DND-41 (cell line): ENCODE results near the gene MAPK7.

Source experiments
- CTCF ChIP-seq: IDR thresholded peaks from 2 replicates; pipeline ENCODE4 v1.5.1; 2012; ENCODE audit warnings: borderline replicate concordance, low read length, moderate library complexity, mild to moderate bottlenecking; ENCODE audit not compliant: poor library complexity, severe bottlenecking; ENCODE audit errors: extremely low read depth
- EZH2 ChIP-seq: IDR thresholded peaks from 3 replicates; pipeline ENCODE4 v1.6.1; 2012; ENCODE audit warnings: borderline replicate concordance, low read depth, mild to moderate bottlenecking, moderate library complexity, low read length, inconsistent platforms; ENCODE audit not compliant: severe bottlenecking

GRCh38 chr17:19357351-19357750, 20.9 kb upstream of the MAPK7 start:
- TF ChIP-seq CTCF = no peak
- no peak for TF ChIP-seq EZH2
